Fibroblast of skin of abdomen (primary cell): ENCODE measurements around the gene LMO7.

ENCODE experiments used
- DNase-seq: peaks from one replicate; pipeline ENCODE4 v3.0.0-alpha.2; 2013

LMO7 gene

GRCh38 chr13:75904012-75904411 lies 267.9 kb downstream of the LMO7 start:
- DNase-seq, result no peak

- DNase-seq, result no peak
These were observed 270.2 kb downstream of the LMO7 start for GRCh38 chr13:75906315-75906714.

- no peak for DNase-seq
These were observed 270.9 kb downstream of the LMO7 start for GRCh38 chr13:75907044-75907443.

DNA sequence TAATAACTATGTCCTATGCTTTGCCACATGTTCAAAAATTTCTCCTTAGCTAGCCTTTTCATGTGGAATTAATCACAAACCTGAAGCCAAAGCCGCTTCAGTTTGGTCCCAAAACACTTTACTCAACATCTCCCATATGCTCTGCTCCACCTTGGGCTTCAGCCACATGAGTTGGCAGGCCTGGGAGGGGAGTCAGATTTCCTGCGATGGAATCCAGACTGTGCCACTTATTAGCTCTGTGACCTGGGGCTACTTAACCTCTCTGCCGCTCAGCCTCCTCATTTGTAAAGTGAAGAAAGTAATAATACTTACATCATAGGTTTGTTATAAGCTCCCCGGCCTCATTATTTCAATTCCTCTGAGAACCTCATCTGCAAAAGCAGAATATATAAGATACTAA lies 272.0 kb downstream of the LMO7 start:
- peak; percentile 1 for DNase-seq
